ENCODE results near the gene CCDC14.
"Not testable (repeated sequence)": the region's sequence is repeated elsewhere in the genome, so short reads cannot be mapped to it uniquely, and the experiment has no call there.

- not testable (repeated sequence) for TF ChIP-seq CTCF, POLR2A (IDR thresholded peaks at IDR 0.05)
Measured at GRCh38 chr3:124002405-124003079, 41.5 kb upstream of the CCDC14 start.

All from right lobe of liver (tissue), 4 donors.